Measurements from ENCODE around the gene VPS11.
A peak's percentile ranks its signal among the peaks of the same experiment; 100 is the strongest.

The VPS11 gene

GRCh38 chr11:119089319-119089718 lies 21.7 kb downstream of the VPS11 start:
- Histone ChIP-seq H3K4me3 (ENCODE audit: low read depth in 1 of 2, low read length in 2 of 2) (no peak overlapping the region), H3K27me3 (ENCODE audit: control insufficient read depth in 1 of 2, insufficient read depth in 2 of 2, low read length in 2 of 2) (no peaks in the 10 kb centered on the region), H3K36me3 (ENCODE audit: control insufficient read depth in 1 of 2, insufficient read depth in 2 of 2, low read length in 2 of 2) (peaks cover 0 to 14% of the 10 kb centered on the region in 2 donors), H3K9ac (ENCODE audit: low read depth in 1 of 2, low read length in 2 of 2) (no peak overlapping the region), H3K9me3 (ENCODE audit: control insufficient read depth in 1 of 2, low read length in 2 of 2) (no peaks in the 10 kb centered on the region), H3K4me1 (ENCODE audit: control insufficient read depth in 1 of 2, insufficient read depth in 2 of 2, low read length in 2 of 2) (peaks cover 38 to 40% of the 10 kb centered on the region in 2 donors), H3K27ac (ENCODE audit: low read depth, low read length) (no peak overlapping the region)

- no peaks in the 10 kb centered on the region for H3K27me3 ChIP-seq (ENCODE audit: control insufficient read depth in 1 of 2, insufficient read depth in 2 of 2, low read length in 2 of 2)
- H3K4me1 ChIP-seq (ENCODE audit: control insufficient read depth in 1 of 2, insufficient read depth in 2 of 2, low read length in 2 of 2): peaks cover 28 to 29% of the 10 kb centered on the region in 2 donors
- no peak overlapping the region for H3K27ac ChIP-seq (ENCODE audit: low read depth, low read length)
- no peak overlapping the region for H3K9ac ChIP-seq (ENCODE audit: low read depth in 1 of 2, low read length in 2 of 2)
- H3K4me3 ChIP-seq (ENCODE audit: low read depth in 1 of 2, low read length in 2 of 2): no peak overlapping the region
- H3K9me3 ChIP-seq (ENCODE audit: control insufficient read depth in 1 of 2, low read length in 2 of 2): no peaks in the 10 kb centered on the region
- H3K36me3 ChIP-seq (ENCODE audit: control insufficient read depth in 1 of 2, insufficient read depth in 2 of 2, low read length in 2 of 2): peaks cover 0 to 14% of the 10 kb centered on the region in 2 donors
Observed at GRCh38 chr11:119091178-119091577, 23.6 kb downstream of the VPS11 start.

GRCh38 chr11:119091966-119092879 lies 24.6 kb downstream of the VPS11 start:
- Histone ChIP-seq H3K9me3 (ENCODE audit: control insufficient read depth in 1 of 2, low read length in 2 of 2) (no peaks in the 10 kb centered on the region), H3K36me3 (ENCODE audit: control insufficient read depth in 1 of 2, insufficient read depth in 2 of 2, low read length in 2 of 2) (peaks cover 7 to 24% of the 10 kb centered on the region in 2 donors)

GRCh38 chr11:119092880-119093842 lies 25.5 kb downstream of the VPS11 start:
- peaks cover 12 to 33% of the 10 kb centered on the region in 2 donors for H3K36me3 ChIP-seq (ENCODE audit: control insufficient read depth in 1 of 2, insufficient read depth in 2 of 2, low read length in 2 of 2)

More at GRCh38 chr11:119091966-119092879, 24.6 kb downstream of the VPS11 start:
- Histone ChIP-seq H3K27me3 (ENCODE audit: control insufficient read depth in 1 of 2, insufficient read depth in 2 of 2, low read length in 2 of 2) (no peaks in the 10 kb centered on the region), H3K4me1 (ENCODE audit: control insufficient read depth in 1 of 2, insufficient read depth in 2 of 2, low read length in 2 of 2) (peaks cover 24 to 27% of the 10 kb centered on the region in 2 donors), H3K4me3 (ENCODE audit: low read depth in 1 of 2, low read length in 2 of 2) (peak overlapping the region in 1 of 2 donors; percentile 79), H3K27ac (ENCODE audit: low read depth, low read length) (no peak overlapping the region), H3K9ac (ENCODE audit: low read depth in 1 of 2, low read length in 2 of 2) (peak overlapping the region; percentile 80 to 84)

GRCh38 chr11:119093942-119094815 lies 26.6 kb downstream of the VPS11 start:
- Histone ChIP-seq H3K4me3 (ENCODE audit: low read depth in 1 of 2, low read length in 2 of 2) (peak overlapping the region; percentile 79 to 85), H3K36me3 (ENCODE audit: control insufficient read depth in 1 of 2, insufficient read depth in 2 of 2, low read length in 2 of 2) (peaks cover 12 to 36% of the 10 kb centered on the region in 2 donors), H3K9me3 (ENCODE audit: control insufficient read depth in 1 of 2, low read length in 2 of 2) (no peaks in the 10 kb centered on the region), H3K4me1 (ENCODE audit: control insufficient read depth in 1 of 2, insufficient read depth in 2 of 2, low read length in 2 of 2) (peaks cover 17 to 20% of the 10 kb centered on the region in 2 donors), H3K27me3 (ENCODE audit: control insufficient read depth in 1 of 2, insufficient read depth in 2 of 2, low read length in 2 of 2) (no peaks in the 10 kb centered on the region), H3K27ac (ENCODE audit: low read depth, low read length) (peak overlapping the region; percentile 81), H3K9ac (ENCODE audit: low read depth in 1 of 2, low read length in 2 of 2) (peak overlapping the region; percentile 80 to 84)

More at GRCh38 chr11:119092880-119093842, 25.5 kb downstream of the VPS11 start:
- Histone ChIP-seq H3K4me3 (ENCODE audit: low read depth in 1 of 2, low read length in 2 of 2) (peak overlapping the region; percentile 79 to 85), H3K27ac (ENCODE audit: low read depth, low read length) (no peak overlapping the region), H3K27me3 (ENCODE audit: control insufficient read depth in 1 of 2, insufficient read depth in 2 of 2, low read length in 2 of 2) (no peaks in the 10 kb centered on the region), H3K9me3 (ENCODE audit: control insufficient read depth in 1 of 2, low read length in 2 of 2) (no peaks in the 10 kb centered on the region), H3K9ac (ENCODE audit: low read depth in 1 of 2, low read length in 2 of 2) (peak overlapping the region; percentile 80 to 84), H3K4me1 (ENCODE audit: control insufficient read depth in 1 of 2, insufficient read depth in 2 of 2, low read length in 2 of 2) (peaks cover 17 to 20% of the 10 kb centered on the region in 2 donors)

GRCh38 chr11:119094816-119095065 lies 27.1 kb downstream of the VPS11 start:
- peak overlapping the region; percentile 79 to 85 for H3K4me3 ChIP-seq (ENCODE audit: low read depth in 1 of 2, low read length in 2 of 2)
- H3K9me3 ChIP-seq (ENCODE audit: control insufficient read depth in 1 of 2, low read length in 2 of 2): no peaks in the 10 kb centered on the region
- H3K9ac ChIP-seq (ENCODE audit: low read depth in 1 of 2, low read length in 2 of 2): peak overlapping the region; percentile 80 to 84
- no peaks in the 10 kb centered on the region for H3K27me3 ChIP-seq (ENCODE audit: control insufficient read depth in 1 of 2, insufficient read depth in 2 of 2, low read length in 2 of 2)
- peaks cover 12 to 36% of the 10 kb centered on the region in 2 donors for H3K36me3 ChIP-seq (ENCODE audit: control insufficient read depth in 1 of 2, insufficient read depth in 2 of 2, low read length in 2 of 2)
- H3K4me1 ChIP-seq (ENCODE audit: control insufficient read depth in 1 of 2, insufficient read depth in 2 of 2, low read length in 2 of 2): peaks cover 17 to 20% of the 10 kb centered on the region in 2 donors
- H3K27ac ChIP-seq (ENCODE audit: low read depth, low read length): peak overlapping the region; percentile 81

- Histone ChIP-seq H3K9me3 (ENCODE audit: control insufficient read depth in 1 of 2, low read length in 2 of 2) (no peaks in the 10 kb centered on the region), H3K36me3 (ENCODE audit: control insufficient read depth in 1 of 2, insufficient read depth in 2 of 2, low read length in 2 of 2) (peaks cover 12 to 36% of the 10 kb centered on the region in 2 donors), H3K4me1 (ENCODE audit: control insufficient read depth in 1 of 2, insufficient read depth in 2 of 2, low read length in 2 of 2) (peaks cover 22 to 23% of the 10 kb centered on the region in 2 donors), H3K27ac (ENCODE audit: low read depth, low read length) (peak overlapping the region; percentile 81), H3K27me3 (ENCODE audit: control insufficient read depth in 1 of 2, insufficient read depth in 2 of 2, low read length in 2 of 2) (no peaks in the 10 kb centered on the region), H3K9ac (ENCODE audit: low read depth in 1 of 2, low read length in 2 of 2) (peak overlapping the region; percentile 80 to 84), H3K4me3 (ENCODE audit: low read depth in 1 of 2, low read length in 2 of 2) (peak overlapping the region; percentile 79 to 85)
Observed at GRCh38 chr11:119095066-119095880, 27.7 kb downstream of the VPS11 start.

- peaks cover 12 to 21% of the 10 kb centered on the region in 2 donors for H3K36me3 ChIP-seq (ENCODE audit: control insufficient read depth in 1 of 2, insufficient read depth in 2 of 2, low read length in 2 of 2)
- peaks cover 12 to 30% of the 10 kb centered on the region in 2 donors for H3K4me1 ChIP-seq (ENCODE audit: control insufficient read depth in 1 of 2, insufficient read depth in 2 of 2, low read length in 2 of 2)
- no peak overlapping the region for H3K9ac ChIP-seq (ENCODE audit: low read depth in 1 of 2, low read length in 2 of 2)
- no peak overlapping the region for H3K27ac ChIP-seq (ENCODE audit: low read depth, low read length)
- no peaks in the 10 kb centered on the region for H3K27me3 ChIP-seq (ENCODE audit: control insufficient read depth in 1 of 2, insufficient read depth in 2 of 2, low read length in 2 of 2)
- H3K9me3 ChIP-seq (ENCODE audit: control insufficient read depth in 1 of 2, low read length in 2 of 2): no peaks in the 10 kb centered on the region
- no peak overlapping the region for H3K4me3 ChIP-seq (ENCODE audit: low read depth in 1 of 2, low read length in 2 of 2)
Observed at GRCh38 chr11:119099711-119100110, 32.1 kb downstream of the VPS11 start.
